CD14-positive monocyte (primary cell): ENCODE data around the gene DOCK4. TPM values are rescaled to one million over a fixed set of nuclear protein-coding genes. Genes with fewer than 3 reads are reported as not detected.

ENCODE experiments used
- DNase-seq, 3 donors: peaks; one replicate each; pipeline ENCODE4 v3.0.0-alpha.2; 2011 to 2022
- H2AFZ ChIP-seq: 2 replicates; pipeline ENCODE4 v1.6.0; 2012; ENCODE audit warnings: mild to moderate bottlenecking, low read depth, low read length, inconsistent platforms; ENCODE audit not compliant: insufficient read depth, poor library complexity, severe bottlenecking
- H3K27ac ChIP-seq, 2 donors: 1 replicate in 1 of 2; 2 replicates in 1 of 2; pipeline ENCODE4 v1.5.1; 2012 to 2013; ENCODE audit warnings: low read length in 2 of 2, control low read depth in 1 of 2, inconsistent platforms in 1 of 2, low read depth in 1 of 2, mild to moderate bottlenecking in 1 of 2
- H3K27me3 ChIP-seq, 2 donors: one replicate each; pipeline versions ENCODE4 v1.6.0 to v1.6.1; 2011 to 2013; ENCODE audit warnings: low read length in 2 of 2; ENCODE audit not compliant: control insufficient read depth in 2 of 2, insufficient read depth in 2 of 2
- H3K36me3 ChIP-seq, 2 donors: replicated peaks in 1 of 2; 1 replicate in 1 of 2; 2 replicates in 1 of 2; pipeline versions ENCODE4 v1.5.1 to v1.6.1; 2012 to 2013; ENCODE audit warnings: low read length in 2 of 2, control low read depth in 1 of 2, inconsistent platforms in 1 of 2, mild to moderate bottlenecking in 1 of 2; ENCODE audit not compliant: insufficient read depth in 2 of 2, control insufficient read depth in 1 of 2
- H3K4me1 ChIP-seq, 2 donors: 1 replicate in 1 of 2; 2 replicates in 1 of 2; pipeline versions ENCODE4 v1.5.1 to v1.6.1; 2012 to 2013; ENCODE audit warnings: low read length in 2 of 2, control low read depth in 1 of 2, inconsistent platforms in 1 of 2, mild to moderate bottlenecking in 1 of 2, moderate library complexity in 1 of 2; ENCODE audit not compliant: insufficient read depth in 2 of 2, control insufficient read depth in 1 of 2
- H3K4me2 ChIP-seq: replicated peaks from 2 replicates; pipeline ENCODE3; 2012; ENCODE audit warnings: low read length, moderate library complexity, mild to moderate bottlenecking; ENCODE audit not compliant: poor library complexity, severe bottlenecking; ENCODE audit errors: extremely low read depth
- H3K4me3 ChIP-seq, 3 experiments: fragments of 200-600 bp in 1 of 3; sonication (generic) in 1 of 3; replicated peaks in 1 of 3; 1 replicate in 2 of 3; 2 replicates in 1 of 3; pipeline ENCODE4 v1.5.1; 2011 to 2013; ENCODE audit warnings: low read length in 3 of 3, mild to moderate bottlenecking in 3 of 3, control low read depth in 2 of 3, low read depth in 2 of 3, inconsistent platforms in 1 of 3, moderate library complexity in 1 of 3
- H3K79me2 ChIP-seq: 2 replicates; pipeline ENCODE4 v1.6.0; 2012; ENCODE audit warnings: mild to moderate bottlenecking, control low read depth, inconsistent platforms, low read length, moderate library complexity; ENCODE audit not compliant: insufficient read depth
- H3K9ac ChIP-seq: 2 replicates; pipeline ENCODE4 v1.6.0; 2017; ENCODE audit warnings: low read length, mild to moderate bottlenecking; ENCODE audit not compliant: insufficient read depth, poor library complexity, severe bottlenecking
- H3K9me3 ChIP-seq, 2 donors: replicated peaks in 1 of 2; 1 replicate in 1 of 2; 2 replicates in 1 of 2; pipeline versions ENCODE4 v1.5.1 to v1.6.1; 2012 to 2013; ENCODE audit warnings: low read length in 2 of 2, control low read depth in 1 of 2; ENCODE audit not compliant: control insufficient read depth in 1 of 2, insufficient read depth in 1 of 2
- H4K20me1 ChIP-seq: 2 replicates; pipeline ENCODE4 v1.6.0; 2012; ENCODE audit warnings: mild to moderate bottlenecking, low read length, control low read depth, moderate library complexity; ENCODE audit not compliant: insufficient read depth
- H3K27ac Mint-ChIP-seq, 7 donors: one replicate each; pipeline ENCODE4 v1.8.0; 2020; ENCODE audit warnings: mild to moderate bottlenecking in 7 of 7, mixed read lengths in 7 of 7, moderate library complexity in 6 of 7, inconsistent platforms in 2 of 7
- H3K27me3 Mint-ChIP-seq, 3 donors: one replicate each; pipeline ENCODE4 v1.8.0; 2021 to 2022; ENCODE audit warnings: low read depth in 3 of 3, mild to moderate bottlenecking in 3 of 3, mixed read lengths in 3 of 3, moderate library complexity in 3 of 3, inconsistent platforms in 1 of 3
- H3K36me3 Mint-ChIP-seq, 2 donors: one replicate each; pipeline ENCODE4 v1.8.0; 2020; ENCODE audit warnings: mixed read lengths in 2 of 2, inconsistent platforms in 1 of 2, mild to moderate bottlenecking in 1 of 2
- H3K4me1 Mint-ChIP-seq: one replicate; pipeline ENCODE4 v1.8.0; 2020; ENCODE audit warnings: mild to moderate bottlenecking, mixed read lengths
- H3K4me3 Mint-ChIP-seq, 2 donors: one replicate each; pipeline ENCODE4 v1.8.0; 2020; ENCODE audit warnings: mild to moderate bottlenecking in 2 of 2, mixed read lengths in 2 of 2, moderate library complexity in 1 of 2
- H3K9me3 Mint-ChIP-seq, 7 donors: one replicate each; pipeline ENCODE4 v1.8.0; 2020 to 2022; ENCODE audit warnings: mixed read lengths in 7 of 7, mild to moderate bottlenecking in 6 of 7, moderate library complexity in 6 of 7, inconsistent platforms in 2 of 7
- WGBS: methylation state at CpG from one replicate; pipeline ENCODE4 v1.1.5; 2013; ENCODE audit warnings: missing lambda C conversion rate; ENCODE audit not compliant: insufficient coverage; 5-methylcytosine and 5-hydroxymethylcytosine counted together
- intact Hi-C, 2 donors: fragments of 100-400 bp; cut with micrococcal nuclease; formaldehyde crosslinking; loops; one replicate each; pipeline versions ENCODE4 v1.15.0 to v1.15.1; 2023
- polyA plus RNA-seq, 3 donors: library from polyadenylated mRNA; depleted of rRNA in 1 of 3; unstranded in 2 of 3; stranded (reverse) in 1 of 3; fragments of 300-500 nt in 2 of 3; fragments of >200 nt in 1 of 3; fragmentation: Illumina TruSeq in 2 of 3; gene quantifications; 1 replicate in 2 of 3; 2 replicates in 1 of 3; pipeline ENCODE4 v1.2.3, GENCODE V29; 2012 to 2021
- TF ChIP-seq, protein P1 (sequence below): fragments of 200-600 bp; IDR thresholded peaks from one replicate; pipeline ENCODE4 v1.8.0; 2022; ENCODE audit warnings: antibody characterized with exemption, mild to moderate bottlenecking

DOCK4 gene
- polyA plus RNA-seq, 3 donors: 1.3 to 5.0 (median 2.7) TPM

DNA sequence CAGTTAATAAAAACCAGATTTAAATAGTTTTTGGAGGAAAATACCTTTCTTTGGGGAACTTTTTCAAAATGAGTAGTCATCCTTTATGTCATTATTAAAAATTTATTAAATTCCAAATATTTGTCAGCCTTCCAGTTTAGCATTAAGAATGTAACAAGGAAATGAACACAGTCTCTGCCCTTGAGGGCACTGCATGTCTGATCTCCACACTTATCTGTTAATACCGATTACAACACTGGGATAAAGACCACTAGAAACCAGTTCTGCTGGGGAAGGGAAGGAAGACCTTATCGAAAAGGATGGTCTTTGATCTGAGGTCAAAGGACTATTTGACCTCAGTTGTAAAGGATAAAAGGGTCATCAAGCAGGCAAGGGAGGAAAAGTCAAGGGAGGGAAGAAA, 320.0 kb downstream of the DOCK4 start:
- no CpG with 5 or more reads among the region's 2 CpGs for WGBS
- no peaks in the 10 kb centered on the region for H3K36me3 Mint-ChIP-seq
- Histone ChIP-seq H3K9ac (no peak overlapping the region), H3K36me3 (no peaks in the 10 kb centered on the region), H3K4me3 (no peak overlapping the region), H3K4me2 (no peak overlapping the region), H3K27me3 (no peaks in the 10 kb centered on the region), H3K79me2 (no peaks in the 10 kb centered on the region), H3K9me3 (no peaks in the 10 kb centered on the region), H3K4me1 (no peaks in the 10 kb centered on the region), H4K20me1 (no peaks in the 10 kb centered on the region), H2AFZ (no peak overlapping the region), H3K27ac (no peak overlapping the region)
- TF ChIP-seq, protein P1, sequence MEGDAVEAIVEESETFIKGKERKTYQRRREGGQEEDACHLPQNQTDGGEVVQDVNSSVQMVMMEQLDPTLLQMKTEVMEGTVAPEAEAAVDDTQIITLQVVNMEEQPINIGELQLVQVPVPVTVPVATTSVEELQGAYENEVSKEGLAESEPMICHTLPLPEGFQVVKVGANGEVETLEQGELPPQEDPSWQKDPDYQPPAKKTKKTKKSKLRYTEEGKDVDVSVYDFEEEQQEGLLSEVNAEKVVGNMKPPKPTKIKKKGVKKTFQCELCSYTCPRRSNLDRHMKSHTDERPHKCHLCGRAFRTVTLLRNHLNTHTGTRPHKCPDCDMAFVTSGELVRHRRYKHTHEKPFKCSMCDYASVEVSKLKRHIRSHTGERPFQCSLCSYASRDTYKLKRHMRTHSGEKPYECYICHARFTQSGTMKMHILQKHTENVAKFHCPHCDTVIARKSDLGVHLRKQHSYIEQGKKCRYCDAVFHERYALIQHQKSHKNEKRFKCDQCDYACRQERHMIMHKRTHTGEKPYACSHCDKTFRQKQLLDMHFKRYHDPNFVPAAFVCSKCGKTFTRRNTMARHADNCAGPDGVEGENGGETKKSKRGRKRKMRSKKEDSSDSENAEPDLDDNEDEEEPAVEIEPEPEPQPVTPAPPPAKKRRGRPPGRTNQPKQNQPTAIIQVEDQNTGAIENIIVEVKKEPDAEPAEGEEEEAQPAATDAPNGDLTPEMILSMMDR: no peak
- DNase-seq: no peak
- no peak overlapping the region for H3K4me3 Mint-ChIP-seq
- no peak overlapping the region for H3K27ac Mint-ChIP-seq
- H3K4me1 Mint-ChIP-seq: no peaks in the 10 kb centered on the region
- intact Hi-C loops: no loop called here
- H3K9me3 Mint-ChIP-seq: peaks cover 0 to 5% (median 0%) of the 10 kb centered on the region in 7 donors
- H3K27me3 Mint-ChIP-seq: peaks cover 0 to 3% (median 0%) of the 10 kb centered on the region in 3 donors

DNA sequence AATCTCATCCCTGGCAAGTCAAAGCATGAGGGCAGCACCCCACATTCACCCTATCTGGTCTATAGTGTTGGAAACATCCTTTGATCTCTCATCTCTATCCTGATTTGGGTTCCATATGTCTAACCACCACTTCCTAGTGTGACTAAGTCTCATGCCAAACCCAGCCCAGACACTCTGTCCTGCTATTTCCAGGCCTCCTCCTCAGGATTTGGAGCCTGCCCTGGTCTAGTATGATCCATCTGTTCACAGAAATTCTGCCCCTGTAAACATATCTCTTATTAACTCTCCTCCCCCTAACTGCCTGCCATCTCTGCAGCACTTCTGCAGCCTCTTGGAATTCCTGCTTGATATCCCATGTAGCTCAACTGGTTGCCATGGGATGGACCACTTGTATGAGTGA, 323.0 kb downstream of the DOCK4 start:
- intact Hi-C loops: no loop called here
- H3K4me2 ChIP-seq: no peak overlapping the region
- no peaks in the 10 kb centered on the region for H3K27me3 ChIP-seq
- Mint-ChIP-seq H3K27ac (no peak overlapping the region), H3K4me1 (no peaks in the 10 kb centered on the region), H3K9me3 (peaks cover 0 to 6% (median 2%) of the 10 kb centered on the region in 7 donors), H3K4me3 (no peak overlapping the region), H3K36me3 (no peaks in the 10 kb centered on the region), H3K27me3 (peaks cover 0 to 3% (median 3%) of the 10 kb centered on the region in 3 donors)
- TF ChIP-seq, protein P1: no peak
- no peaks in the 10 kb centered on the region for H3K4me1 ChIP-seq
- H3K9ac ChIP-seq: no peak overlapping the region
- no peaks in the 10 kb centered on the region for H3K36me3 ChIP-seq
- no peaks in the 10 kb centered on the region for H3K79me2 ChIP-seq
- no peaks in the 10 kb centered on the region for H3K9me3 ChIP-seq
- H3K4me3 ChIP-seq: no peak overlapping the region
- H4K20me1 ChIP-seq: no peaks in the 10 kb centered on the region
- no peak overlapping the region for H2AFZ ChIP-seq
- no peak overlapping the region for H3K27ac ChIP-seq
- no peak for DNase-seq
